GM18909 (cell line): ENCODE measurements around the gene AHI1.

Source experiments
- ATAC-seq: cut with Tn5 transposase; IDR thresholded peaks from one replicate; pipeline ENCODE4 v1.9.1; 2021; ENCODE audit warnings: mild to moderate bottlenecking; ENCODE audit not compliant: unreplicated experiment, poor library complexity

The AHI1 gene

GRCh38 chr6:135306166-135306565 is 191.4 kb downstream of the AHI1 start:
- ATAC-seq: no peak

GRCh38 chr6:135305684-135306083 is 191.9 kb downstream of the AHI1 start:
- ATAC-seq: no peak

- no peak for ATAC-seq
These were observed 192.7 kb downstream of the AHI1 start for GRCh38 chr6:135304883-135305282.

GRCh38 chr6:135301304-135301703 is 196.2 kb downstream of the AHI1 start:
- no peak for ATAC-seq

GRCh38 chr6:135300576-135300975 is 197.0 kb downstream of the AHI1 start:
- ATAC-seq: no peak

GRCh38 chr6:135299256-135299655 is 198.3 kb downstream of the AHI1 start:
- ATAC-seq: no peak

- ATAC-seq: no peak
These were observed 199.1 kb downstream of the AHI1 start for GRCh38 chr6:135298455-135298854.

GRCh38 chr6:135296715-135297114 is 200.8 kb downstream of the AHI1 start:
- no peak for ATAC-seq

GRCh38 chr6:135295085-135295484 is 202.5 kb downstream of the AHI1 start:
- ATAC-seq: no peak

GRCh38 chr6:135291288-135292076 is 206.1 kb downstream of the AHI1 start:
- ATAC-seq: no peak

- no peak for ATAC-seq
These were observed 207.7 kb downstream of the AHI1 start for GRCh38 chr6:135289816-135290215.

GRCh38 chr6:135286962-135287538 is 210.5 kb downstream of the AHI1 start:
- no peak for ATAC-seq

GRCh38 chr6:135285165-135285564 is 212.4 kb downstream of the AHI1 start:
- ATAC-seq: no peak

GRCh38 chr6:135283926-135284325 is 213.6 kb downstream of the AHI1 start:
- no peak for ATAC-seq

GRCh38 chr6:135282395-135282794 is 215.1 kb downstream of the AHI1 start:
- no peak for ATAC-seq

GRCh38 chr6:135281964-135282363 is 215.6 kb downstream of the AHI1 start:
- no peak for ATAC-seq

- ATAC-seq: no peak
These were observed 216.3 kb downstream of the AHI1 start for GRCh38 chr6:135281227-135281626.

- no peak for ATAC-seq
These were observed 217.0 kb downstream of the AHI1 start for GRCh38 chr6:135280375-135281136.

- no peak for ATAC-seq
These were observed 220.1 kb downstream of the AHI1 start for GRCh38 chr6:135277422-135277821.

GRCh38 chr6:135274561-135275293 is 222.8 kb downstream of the AHI1 start:
- ATAC-seq: peak; percentile 81

- ATAC-seq: no peak
These were observed 225.9 kb downstream of the AHI1 start for GRCh38 chr6:135271626-135272025.
